HG03025 (cell line): ENCODE results near the gene CNTN1.

ENCODE experiments used
- ATAC-seq: cut with Tn5 transposase; IDR thresholded peaks from one replicate; pipeline ENCODE4 v1.9.1; 2021; ENCODE audit warnings: mild to moderate bottlenecking, moderate library complexity; ENCODE audit not compliant: unreplicated experiment, low FRiP score

CNTN1 gene

GRCh38 chr12:41089438-41089837 is 397.2 kb downstream of the CNTN1 start:
- no peak for ATAC-seq

GRCh38 chr12:41092115-41092514 is 399.9 kb downstream of the CNTN1 start:
- ATAC-seq, result no peak

GRCh38 chr12:41096797-41097196 is 404.6 kb downstream of the CNTN1 start:
- ATAC-seq, result no peak

DNA sequence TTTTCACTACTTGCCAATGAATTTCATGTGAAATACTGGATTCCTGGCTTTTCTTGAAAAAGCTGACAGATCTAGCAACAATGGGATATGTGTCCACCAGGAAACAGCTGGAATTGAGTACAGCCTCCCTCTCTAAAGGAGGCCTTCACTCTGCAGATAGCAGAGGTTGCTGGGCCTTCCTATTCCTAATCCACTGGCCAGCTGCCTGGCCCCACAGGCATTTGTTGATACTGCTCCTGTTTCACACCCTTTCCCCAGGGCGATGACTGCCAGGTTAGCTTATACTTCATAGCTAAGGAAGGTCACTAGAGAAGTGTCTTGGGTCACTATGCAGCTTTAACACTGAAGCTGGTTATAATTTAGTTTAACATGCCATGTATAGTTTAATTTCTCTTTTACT is 408.3 kb downstream of the CNTN1 start:
- ATAC-seq, result no peak

GRCh38 chr12:41101806-41102205 is 409.6 kb downstream of the CNTN1 start:
- ATAC-seq, result no peak

- ATAC-seq, result no peak
Observed at GRCh38 chr12:41103614-41104013, 411.4 kb downstream of the CNTN1 start.

GRCh38 chr12:41106315-41106714 is 414.1 kb downstream of the CNTN1 start:
- ATAC-seq, result no peak

DNA sequence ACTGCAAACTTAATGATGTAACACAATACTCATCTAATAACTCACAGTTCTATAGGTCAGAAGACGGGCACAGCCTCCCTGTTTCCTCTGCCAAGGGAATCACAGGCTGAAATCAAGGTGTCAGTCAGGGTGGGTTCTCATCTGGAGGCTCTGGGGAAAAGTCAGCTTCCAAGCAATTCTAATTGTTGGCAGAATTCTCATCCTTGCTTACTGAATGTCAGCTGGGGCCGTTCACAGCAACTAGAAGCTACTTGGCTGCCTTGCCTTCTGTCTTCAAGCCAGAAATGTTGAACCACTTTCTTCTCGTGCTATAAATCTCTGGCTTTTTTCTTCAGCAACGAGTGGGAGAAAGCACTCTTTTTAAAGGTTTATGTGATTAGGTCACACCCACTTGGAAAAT is 415.8 kb downstream of the CNTN1 start:
- no peak for ATAC-seq

- no peak for ATAC-seq
Observed at GRCh38 chr12:41112903-41113302, 420.7 kb downstream of the CNTN1 start.

DNA sequence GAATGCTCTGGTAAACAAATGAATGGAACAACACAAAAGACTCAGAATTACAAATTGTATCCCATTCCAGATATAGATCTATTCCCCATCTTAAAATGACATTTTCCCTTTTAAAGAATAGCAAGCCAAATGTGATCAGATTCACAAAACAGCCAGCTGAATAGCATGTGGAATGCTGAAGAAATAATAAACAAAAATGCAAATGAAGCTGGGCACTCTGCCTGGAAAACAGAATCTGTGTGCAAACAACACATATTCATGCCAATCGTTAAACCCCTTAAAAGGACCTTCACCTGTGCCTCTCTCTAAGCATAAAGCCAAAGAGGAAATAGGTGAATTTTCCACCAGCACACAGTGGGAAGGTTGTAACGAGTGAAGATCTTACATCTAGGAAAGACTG is 428.0 kb downstream of the CNTN1 start:
- no peak for ATAC-seq

GRCh38 chr12:41121374-41121773 is 429.1 kb downstream of the CNTN1 start:
- no peak for ATAC-seq
